ENCODE measurements around the gene GPRASP1. TPM values are rescaled to one million over a fixed set of nuclear protein-coding genes. Genes with fewer than 3 reads are reported as not detected.

The GPRASP1 gene
- 3.1 TPM for polyA plus RNA-seq (2013, experiment 1 of 2)
- polyA plus RNA-seq (2013, experiment 2 of 2) = 3.0 TPM

GRCh38 chrX:102651242-102652011 is at the start of gene GPRASP1:
TSS of gene GPRASP1 (plus strand) at chrX:102651483. CDS start at chrX:102653914, 2,431 bp downstream.
- WGBS, 2 donors (ENCODE audit: extremely low coverage in 2 of 2, insufficient read length in 2 of 2, insufficient replicate concordance in 1 of 2) = no CpG with 5 or more reads among the region's 61 CpGs
- no peak within 1 kb of the TSS for H2BK15ac ChIP-seq (ENCODE audit: low read length)
- no peak within 1 kb of the TSS for H3K27ac ChIP-seq (replicated peaks; ENCODE audit: low read length)

GRCh38 chrX:102604327-102604726 is 47.0 kb upstream of the GPRASP1 start:
- Histone ChIP-seq H3K9me3 (replicated peaks in 1 of 2; ENCODE audit: control insufficient read depth in 2 of 2, insufficient read depth in 1 of 2, low read depth in 1 of 2, low read length in 2 of 2) (peaks cover 0 to 13% of the 10 kb centered on the region in 2 donors), H2AFZ (ENCODE audit: low read length) (no peak overlapping the region), H3K4me2 (ENCODE audit: insufficient read depth, low read length, poor library complexity, severe bottlenecking) (no peak overlapping the region), H3K27me3 (ENCODE audit: control insufficient read depth in 3 of 3, insufficient read depth in 3 of 3, low read depth in 1 of 3, low read length in 3 of 3) (no peaks in the 10 kb centered on the region), H3K18ac (ENCODE audit: low read length) (no peak overlapping the region), H3K27ac (replicated peaks; ENCODE audit: low read length) (no peak overlapping the region), H2BK12ac (ENCODE audit: low read length) (no peak overlapping the region), H2AK5ac (ENCODE audit: low read depth, low read length) (no peak overlapping the region), H3K4me3 (ENCODE audit: low read length in 2 of 2) (no peak overlapping the region), H3K4ac (ENCODE audit: low read length) (no peak overlapping the region), H2BK5ac (ENCODE audit: low read length) (no peak overlapping the region), H3K4me1 (ENCODE audit: control insufficient read depth in 2 of 2, insufficient read depth in 1 of 2, low read depth in 1 of 2, low read length in 2 of 2) (peaks cover 0 to 2% of the 10 kb centered on the region in 2 donors), H3K23ac (ENCODE audit: low read depth, low read length, poor library complexity) (no peak overlapping the region), H2BK15ac (ENCODE audit: low read length) (no peak overlapping the region), H3K14ac (ENCODE audit: low read length) (no peak overlapping the region), H4K91ac (ENCODE audit: low read depth, low read length, poor library complexity) (no peak overlapping the region), H3K9ac (ENCODE audit: low read depth, low read length, poor library complexity) (no peak overlapping the region), H3K79me1 (ENCODE audit: low read depth, low read length) (peaks cover 6% of the 10 kb centered on the region), H2BK120ac (ENCODE audit: low read depth, low read length) (no peak overlapping the region), H3K36me3 (replicated peaks in 1 of 2; ENCODE audit: control insufficient read depth in 2 of 2, insufficient read depth in 2 of 2, low read length in 2 of 2) (peaks cover 9 to 50% of the 10 kb centered on the region in 2 donors), H4K8ac (ENCODE audit: low read depth, low read length) (no peak overlapping the region)
- WGBS, 2 donors (ENCODE audit: extremely low coverage in 2 of 2, insufficient read length in 2 of 2, insufficient replicate concordance in 1 of 2) = no CpG with 5 or more reads among the region's 1 CpG
- no peak for DNase-seq (ENCODE audit: low spot score)

More at GRCh38 chrX:102651242-102652011, at the start of gene GPRASP1:
- H3K23ac ChIP-seq (ENCODE audit: low read depth, low read length, poor library complexity) = no peak within 1 kb of the TSS
- H2AK5ac ChIP-seq (ENCODE audit: low read depth, low read length) = no peak within 1 kb of the TSS
- H2AFZ ChIP-seq (ENCODE audit: low read length) = no peak within 1 kb of the TSS
- H2BK12ac ChIP-seq (ENCODE audit: low read length) = no peak within 1 kb of the TSS
- H4K91ac ChIP-seq (ENCODE audit: low read depth, low read length, poor library complexity) = no peak within 1 kb of the TSS
- H2BK5ac ChIP-seq (ENCODE audit: low read length) = no peak within 1 kb of the TSS
- no peak within 1 kb of the TSS for H4K8ac ChIP-seq (ENCODE audit: low read depth, low read length)
- no peaks in the 10 kb centered on the region for H3K27me3 ChIP-seq (ENCODE audit: control insufficient read depth in 3 of 3, insufficient read depth in 3 of 3, low read depth in 1 of 3, low read length in 3 of 3)
- no peak within 1 kb of the TSS for H3K4ac ChIP-seq (ENCODE audit: low read length)
- no peaks in the 10 kb centered on the region for H3K79me1 ChIP-seq (ENCODE audit: low read depth, low read length)
- no peak within 1 kb of the TSS for H2BK120ac ChIP-seq (ENCODE audit: low read depth, low read length)
- peak within 1 kb of the TSS; percentile 84 for H3K9ac ChIP-seq (ENCODE audit: low read depth, low read length, poor library complexity)
- DNase-seq (ENCODE audit: low spot score) = peak; percentile 50
- peaks cover 0 to 11% of the 10 kb centered on the region in 2 donors for H3K36me3 ChIP-seq (replicated peaks in 1 of 2; ENCODE audit: control insufficient read depth in 2 of 2, insufficient read depth in 2 of 2, low read length in 2 of 2)
- H3K9me3 ChIP-seq (replicated peaks in 1 of 2; ENCODE audit: control insufficient read depth in 2 of 2, insufficient read depth in 1 of 2, low read depth in 1 of 2, low read length in 2 of 2) = no peaks in the 10 kb centered on the region
- peak within 1 kb of the TSS; percentile 66 for H3K4me2 ChIP-seq (ENCODE audit: insufficient read depth, low read length, poor library complexity, severe bottlenecking)
- H3K14ac ChIP-seq (ENCODE audit: low read length) = no peak within 1 kb of the TSS
- no peaks in the 10 kb centered on the region for H3K4me1 ChIP-seq (ENCODE audit: control insufficient read depth in 2 of 2, insufficient read depth in 1 of 2, low read depth in 1 of 2, low read length in 2 of 2)
- peak within 1 kb of the TSS in 1 of 2 donors; percentile 78 for H3K4me3 ChIP-seq (ENCODE audit: low read length in 2 of 2)
- H3K18ac ChIP-seq (ENCODE audit: low read length) = peak within 1 kb of the TSS; percentile 64

- no peak overlapping the region for H3K9ac ChIP-seq (ENCODE audit: low read depth, low read length, poor library complexity)
- H2BK12ac ChIP-seq (ENCODE audit: low read length) = no peak overlapping the region
- H4K91ac ChIP-seq (ENCODE audit: low read depth, low read length, poor library complexity) = no peak overlapping the region
- H3K9me3 ChIP-seq (replicated peaks in 1 of 2; ENCODE audit: control insufficient read depth in 2 of 2, insufficient read depth in 1 of 2, low read depth in 1 of 2, low read length in 2 of 2) = peaks cover 0 to 18% of the 10 kb centered on the region in 2 donors
- no peak overlapping the region for H3K4me3 ChIP-seq (ENCODE audit: low read length in 2 of 2)
- no peak overlapping the region for H3K18ac ChIP-seq (ENCODE audit: low read length)
- peaks cover 9 to 51% of the 10 kb centered on the region in 2 donors for H3K36me3 ChIP-seq (replicated peaks in 1 of 2; ENCODE audit: control insufficient read depth in 2 of 2, insufficient read depth in 2 of 2, low read length in 2 of 2)
- H4K8ac ChIP-seq (ENCODE audit: low read depth, low read length) = no peak overlapping the region
- H2AK5ac ChIP-seq (ENCODE audit: low read depth, low read length) = no peak overlapping the region
- no peak overlapping the region for H2BK5ac ChIP-seq (ENCODE audit: low read length)
- no peak overlapping the region for H3K27ac ChIP-seq (replicated peaks; ENCODE audit: low read length)
- no peak overlapping the region for H3K4ac ChIP-seq (ENCODE audit: low read length)
- H3K4me1 ChIP-seq (ENCODE audit: control insufficient read depth in 2 of 2, insufficient read depth in 1 of 2, low read depth in 1 of 2, low read length in 2 of 2) = peaks cover 0 to under 1% of the 10 kb centered on the region in 2 donors
- no peaks in the 10 kb centered on the region for H3K27me3 ChIP-seq (ENCODE audit: control insufficient read depth in 3 of 3, insufficient read depth in 3 of 3, low read depth in 1 of 3, low read length in 3 of 3)
- H3K4me2 ChIP-seq (ENCODE audit: insufficient read depth, low read length, poor library complexity, severe bottlenecking) = no peak overlapping the region
- WGBS, 2 donors (ENCODE audit: extremely low coverage in 2 of 2, insufficient read length in 2 of 2, insufficient replicate concordance in 1 of 2) = no CpG with 5 or more reads among the region's 1 CpG
- H3K14ac ChIP-seq (ENCODE audit: low read length) = no peak overlapping the region
- no peak overlapping the region for H2AFZ ChIP-seq (ENCODE audit: low read length)
- no peak for DNase-seq (ENCODE audit: low spot score)
- H2BK15ac ChIP-seq (ENCODE audit: low read length) = no peak overlapping the region
- H3K79me1 ChIP-seq (ENCODE audit: low read depth, low read length) = peaks cover 6% of the 10 kb centered on the region
- no peak overlapping the region for H3K23ac ChIP-seq (ENCODE audit: low read depth, low read length, poor library complexity)
- H2BK120ac ChIP-seq (ENCODE audit: low read depth, low read length) = no peak overlapping the region
Measured at GRCh38 chrX:102606115-102606514, 45.2 kb upstream of the GPRASP1 start.

GRCh38 chrX:102610905-102611304 is 40.4 kb upstream of the GPRASP1 start:
- H3K27ac ChIP-seq (replicated peaks; ENCODE audit: low read length) = no peak overlapping the region
- no peaks in the 10 kb centered on the region for H3K79me1 ChIP-seq (ENCODE audit: low read depth, low read length)
- H3K4me1 ChIP-seq (ENCODE audit: control insufficient read depth in 2 of 2, insufficient read depth in 1 of 2, low read depth in 1 of 2, low read length in 2 of 2) = no peaks in the 10 kb centered on the region
- H2BK15ac ChIP-seq (ENCODE audit: low read length) = no peak overlapping the region
- no peak overlapping the region for H3K14ac ChIP-seq (ENCODE audit: low read length)
- H3K4me3 ChIP-seq (ENCODE audit: low read length in 2 of 2) = no peak overlapping the region
- no peak overlapping the region for H3K23ac ChIP-seq (ENCODE audit: low read depth, low read length, poor library complexity)
- H2BK12ac ChIP-seq (ENCODE audit: low read length) = no peak overlapping the region
- no peak for DNase-seq (ENCODE audit: low spot score)
- peaks cover 2 to 29% of the 10 kb centered on the region in 2 donors for H3K36me3 ChIP-seq (replicated peaks in 1 of 2; ENCODE audit: control insufficient read depth in 2 of 2, insufficient read depth in 2 of 2, low read length in 2 of 2)
- whole genome bisulfite sequencing, 2 donors (ENCODE audit: extremely low coverage in 2 of 2, insufficient read length in 2 of 2, insufficient replicate concordance in 1 of 2) = no CpG with 5 or more reads among the region's 4 CpGs
- peaks cover 0 to 22% of the 10 kb centered on the region in 2 donors for H3K9me3 ChIP-seq (replicated peaks in 1 of 2; ENCODE audit: control insufficient read depth in 2 of 2, insufficient read depth in 1 of 2, low read depth in 1 of 2, low read length in 2 of 2)
- no peak overlapping the region for H2BK120ac ChIP-seq (ENCODE audit: low read depth, low read length)
- no peaks in the 10 kb centered on the region for H3K27me3 ChIP-seq (ENCODE audit: control insufficient read depth in 3 of 3, insufficient read depth in 3 of 3, low read depth in 1 of 3, low read length in 3 of 3)
- H2AK5ac ChIP-seq (ENCODE audit: low read depth, low read length) = no peak overlapping the region
- no peak overlapping the region for H3K4me2 ChIP-seq (ENCODE audit: insufficient read depth, low read length, poor library complexity, severe bottlenecking)
- no peak overlapping the region for H3K9ac ChIP-seq (ENCODE audit: low read depth, low read length, poor library complexity)
- no peak overlapping the region for H2AFZ ChIP-seq (ENCODE audit: low read length)
- H3K4ac ChIP-seq (ENCODE audit: low read length) = no peak overlapping the region
- H4K91ac ChIP-seq (ENCODE audit: low read depth, low read length, poor library complexity) = no peak overlapping the region
- no peak overlapping the region for H2BK5ac ChIP-seq (ENCODE audit: low read length)
- H3K18ac ChIP-seq (ENCODE audit: low read length) = no peak overlapping the region
- H4K8ac ChIP-seq (ENCODE audit: low read depth, low read length) = no peak overlapping the region
